Vein endothelial cell (primary cell): Measurements from ENCODE around the gene HLCS. TPM values are rescaled to one million over a fixed set of nuclear protein-coding genes. Genes with fewer than 3 reads are reported as not detected.

Experiments
- small RNA-seq: library from RNA; depleted of rRNA; stranded (forward); fragments of <200 nt; gene quantifications from one replicate; pipeline ENCODE3, GENCODE V24; 2012
- total RNA-seq: library from RNA; depleted of rRNA; stranded (reverse); fragments of >200 nt; gene quantifications from 2 replicates; pipeline ENCODE4 v1.2.3, GENCODE V29; 2012

Gene HLCS
- 16.0 and 20.3 TPM in 2 replicates for total RNA-seq

GRCh38 chr21:36966066-36966820 is at the start of gene HLCS:
HLCS (minus strand) TSS chr21:36966669; CDS start chr21:36966638, 31 bp downstream.

GRCh38 chr21:37006486-37007291 is 40.2 kb upstream of the HLCS start, which contains the start of gene RIPPLY3:
RIPPLY3 (plus strand) TSS chr21:37006702; CDS start chr21:37006773, 71 bp downstream.

Small RNA genes lying within 50 kb of the gene (small RNA-seq; reads per million reads assigned to genes)
- gene RF00019: not detected
- gene RNA5SP491: 0.34 reads per million, percentile 14 among the genes with 10 or more reads in this experiment

Other genes with a start within 250 kb of the HLCS start
- not detected in 2 replicates for gene RIPPLY3, start 40.0 kb upstream of the HLCS start, total RNA-seq
- 4.2 and 4.9 TPM in 2 replicates for gene PIGP, start 106.4 kb upstream of the HLCS start, total RNA-seq
- 145 and 178 TPM in 2 replicates for gene TTC3, start 106.6 kb upstream of the HLCS start, total RNA-seq